Stomach (tissue), 4 donors: ENCODE results near the gene SUSD2.
"Not testable (repeated sequence)": the region's sequence is repeated elsewhere in the genome, so short reads cannot be mapped to it uniquely, and the experiment has no call there.

Source experiments
- EP300 ChIP-seq: sonication (generic); formaldehyde crosslinking; IDR thresholded peaks from one replicate; pipeline ENCODE4 v1.6.1; 2017; ENCODE audit warnings: antibody characterized with exemption
- POLR2A ChIP-seq, 4 donors: fragments of 450-650 bp; IDR thresholded peaks; one replicate each; pipeline ENCODE4 v1.6.1; 2016; ENCODE audit warnings: antibody characterized with exemption in 4 of 4, control low read depth in 2 of 4, mild to moderate bottlenecking in 1 of 4, moderate library complexity in 1 of 4
- POLR2AphosphoS5 ChIP-seq, 3 donors: sonication (generic); formaldehyde crosslinking; IDR thresholded peaks; one replicate each; pipeline ENCODE4 v1.6.1; 2016; ENCODE audit warnings: antibody characterized with exemption in 3 of 3
- TF ChIP-seq, protein P1 (sequence below), 7 experiments: fragments of 450-650 bp in 4 of 7; fragments of 200-600 bp in 3 of 7; sonication (generic) in 3 of 7; IDR thresholded peaks; one replicate each; pipeline ENCODE4 v1.5.1; 2016 to 2019; ENCODE audit warnings: antibody characterized with exemption in 7 of 7, control low read depth in 2 of 7, mild to moderate bottlenecking in 1 of 7

- TF ChIP-seq, protein P1, sequence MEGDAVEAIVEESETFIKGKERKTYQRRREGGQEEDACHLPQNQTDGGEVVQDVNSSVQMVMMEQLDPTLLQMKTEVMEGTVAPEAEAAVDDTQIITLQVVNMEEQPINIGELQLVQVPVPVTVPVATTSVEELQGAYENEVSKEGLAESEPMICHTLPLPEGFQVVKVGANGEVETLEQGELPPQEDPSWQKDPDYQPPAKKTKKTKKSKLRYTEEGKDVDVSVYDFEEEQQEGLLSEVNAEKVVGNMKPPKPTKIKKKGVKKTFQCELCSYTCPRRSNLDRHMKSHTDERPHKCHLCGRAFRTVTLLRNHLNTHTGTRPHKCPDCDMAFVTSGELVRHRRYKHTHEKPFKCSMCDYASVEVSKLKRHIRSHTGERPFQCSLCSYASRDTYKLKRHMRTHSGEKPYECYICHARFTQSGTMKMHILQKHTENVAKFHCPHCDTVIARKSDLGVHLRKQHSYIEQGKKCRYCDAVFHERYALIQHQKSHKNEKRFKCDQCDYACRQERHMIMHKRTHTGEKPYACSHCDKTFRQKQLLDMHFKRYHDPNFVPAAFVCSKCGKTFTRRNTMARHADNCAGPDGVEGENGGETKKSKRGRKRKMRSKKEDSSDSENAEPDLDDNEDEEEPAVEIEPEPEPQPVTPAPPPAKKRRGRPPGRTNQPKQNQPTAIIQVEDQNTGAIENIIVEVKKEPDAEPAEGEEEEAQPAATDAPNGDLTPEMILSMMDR (IDR thresholded peaks at IDR 0.05) = not testable (repeated sequence)
- not testable (repeated sequence) for TF ChIP-seq POLR2A (IDR thresholded peaks at IDR 0.05); EP300; POLR2AphosphoS5 (IDR thresholded peaks at IDR 0.05)
These were observed 22.6 kb downstream of the SUSD2 start for GRCh38 chr22:24203856-24204255.
